Mesothelial cell of epicardium (in vitro differentiated cells): ENCODE measurements around the gene DSE. TPM values are rescaled to one million over a fixed set of nuclear protein-coding genes. Genes with fewer than 3 reads are reported as not detected.

Experiments used
- DNase-seq, 2 experiments: peaks; one replicate each; pipeline ENCODE4 v3.0.0; 2021; ENCODE audit warnings: low spot score in 2 of 2; ENCODE audit not compliant: unreplicated experiment in 2 of 2
- H3K27ac Mint-ChIP-seq: 2 replicates; pipeline ENCODE4 v1.8.0; 2021; ENCODE audit warnings: mixed read lengths
- H3K27me3 Mint-ChIP-seq: 2 replicates; pipeline ENCODE4 v1.8.0; 2021; ENCODE audit warnings: low read depth, mixed read lengths
- H3K36me3 Mint-ChIP-seq: 2 replicates; pipeline ENCODE4 v1.8.0; 2021; ENCODE audit warnings: mixed read lengths
- H3K4me1 Mint-ChIP-seq: 2 replicates; pipeline ENCODE4 v1.8.0; 2021; ENCODE audit warnings: mixed read lengths
- H3K4me3 Mint-ChIP-seq: 2 replicates; pipeline ENCODE4 v1.8.0; 2021; ENCODE audit warnings: mild to moderate bottlenecking, moderate library complexity, mixed read lengths
- H3K9me3 Mint-ChIP-seq: 2 replicates; pipeline ENCODE4 v1.8.0; 2021; ENCODE audit warnings: mixed read lengths
- total RNA-seq: library from RNA; stranded (reverse); gene quantifications from 3 replicates; pipeline ENCODE4 v1.2.1, GENCODE V29; 2021
- TF ChIP-seq, protein P1 (sequence below): fragments of 200-600 bp; sonication (generic); IDR thresholded peaks from one replicate; pipeline ENCODE4 v1.5.0; 2021; ENCODE audit warnings: antibody characterized with exemption; ENCODE audit not compliant: unreplicated experiment

DSE gene
- total RNA-seq, 1 donor from 2014 or later, result 70.7 TPM

- Mint-ChIP-seq H3K9me3 (no peaks in the 10 kb centered on the region), H3K27me3 (no peaks in the 10 kb centered on the region), H3K4me1 (peaks cover 39% of the 10 kb centered on the region), H3K36me3 (no peaks in the 10 kb centered on the region), H3K4me3 (no peak overlapping the region), H3K27ac (peak overlapping the region; percentile 49)
- DNase-seq, result no peak
- TF ChIP-seq, protein P1, sequence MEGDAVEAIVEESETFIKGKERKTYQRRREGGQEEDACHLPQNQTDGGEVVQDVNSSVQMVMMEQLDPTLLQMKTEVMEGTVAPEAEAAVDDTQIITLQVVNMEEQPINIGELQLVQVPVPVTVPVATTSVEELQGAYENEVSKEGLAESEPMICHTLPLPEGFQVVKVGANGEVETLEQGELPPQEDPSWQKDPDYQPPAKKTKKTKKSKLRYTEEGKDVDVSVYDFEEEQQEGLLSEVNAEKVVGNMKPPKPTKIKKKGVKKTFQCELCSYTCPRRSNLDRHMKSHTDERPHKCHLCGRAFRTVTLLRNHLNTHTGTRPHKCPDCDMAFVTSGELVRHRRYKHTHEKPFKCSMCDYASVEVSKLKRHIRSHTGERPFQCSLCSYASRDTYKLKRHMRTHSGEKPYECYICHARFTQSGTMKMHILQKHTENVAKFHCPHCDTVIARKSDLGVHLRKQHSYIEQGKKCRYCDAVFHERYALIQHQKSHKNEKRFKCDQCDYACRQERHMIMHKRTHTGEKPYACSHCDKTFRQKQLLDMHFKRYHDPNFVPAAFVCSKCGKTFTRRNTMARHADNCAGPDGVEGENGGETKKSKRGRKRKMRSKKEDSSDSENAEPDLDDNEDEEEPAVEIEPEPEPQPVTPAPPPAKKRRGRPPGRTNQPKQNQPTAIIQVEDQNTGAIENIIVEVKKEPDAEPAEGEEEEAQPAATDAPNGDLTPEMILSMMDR, result no peak
Measured at GRCh38 chr6:116450769-116451740, 80.3 kb downstream of the DSE start.

- Mint-ChIP-seq H3K27ac (no peak overlapping the region), H3K36me3 (no peaks in the 10 kb centered on the region), H3K4me1 (peaks cover 34% of the 10 kb centered on the region), H3K27me3 (no peaks in the 10 kb centered on the region), H3K9me3 (no peaks in the 10 kb centered on the region), H3K4me3 (no peak overlapping the region)
- TF ChIP-seq, protein P1, result no peak
- DNase-seq, result no peak
Measured at GRCh38 chr6:116451916-116452315, 81.2 kb downstream of the DSE start.

DNA sequence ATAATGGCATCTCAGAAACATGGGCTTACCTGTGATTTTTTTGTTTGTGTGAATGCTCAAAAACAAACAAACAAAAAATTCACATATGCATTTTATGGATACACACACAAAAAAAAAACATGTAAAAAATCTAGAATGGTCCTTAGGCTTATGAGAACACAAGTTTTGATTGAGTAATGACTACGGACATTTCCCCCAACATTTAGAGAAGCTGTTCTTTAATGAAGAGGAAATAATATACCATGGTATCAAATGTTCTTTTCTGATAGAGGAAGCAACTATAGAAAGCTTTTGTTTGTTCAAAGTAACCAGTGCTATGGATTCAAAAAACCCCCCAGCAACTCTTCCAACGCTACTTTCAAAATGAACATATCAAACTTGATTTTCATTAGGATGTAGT lies 81.8 kb downstream of the DSE start:
- Mint-ChIP-seq H3K27ac (no peak overlapping the region), H3K4me1 (peaks cover 28% of the 10 kb centered on the region), H3K4me3 (no peak overlapping the region), H3K36me3 (no peaks in the 10 kb centered on the region), H3K9me3 (no peaks in the 10 kb centered on the region), H3K27me3 (no peaks in the 10 kb centered on the region)
- TF ChIP-seq, protein P1, result no peak
- no peak for DNase-seq

- Mint-ChIP-seq H3K4me3 (no peak overlapping the region), H3K27ac (no peak overlapping the region), H3K9me3 (no peaks in the 10 kb centered on the region), H3K4me1 (peaks cover 7% of the 10 kb centered on the region), H3K27me3 (peaks cover 11% of the 10 kb centered on the region), H3K36me3 (no peaks in the 10 kb centered on the region)
- TF ChIP-seq, protein P1, result no peak
- DNase-seq, result no peak
Measured at GRCh38 chr6:116456106-116456505, 85.4 kb downstream of the DSE start.

DNA sequence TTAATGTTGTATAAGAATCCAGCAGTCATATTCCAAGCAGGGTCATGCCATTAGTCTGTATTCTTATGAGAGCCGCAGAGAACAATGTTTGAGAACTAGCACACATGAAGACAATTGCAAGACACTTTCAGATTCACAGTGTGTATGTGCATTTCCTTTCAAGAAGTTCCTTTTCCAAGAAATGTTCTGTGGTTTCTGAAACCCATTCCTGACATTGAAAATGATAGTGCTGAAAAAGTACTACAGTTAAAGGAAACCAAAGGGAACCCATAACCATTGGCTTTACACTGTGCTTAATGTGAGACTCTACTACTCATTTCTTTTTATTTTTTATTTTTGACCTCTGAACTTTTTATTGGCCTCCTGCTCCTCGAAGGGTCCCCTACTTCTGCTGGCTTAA lies 86.2 kb downstream of the DSE start:
- Mint-ChIP-seq H3K4me1 (peaks cover 5% of the 10 kb centered on the region), H3K27me3 (peaks cover 19% of the 10 kb centered on the region), H3K27ac (no peak overlapping the region), H3K9me3 (no peaks in the 10 kb centered on the region), H3K4me3 (no peak overlapping the region), H3K36me3 (no peaks in the 10 kb centered on the region)
- TF ChIP-seq, protein P1, result no peak
- no peak for DNase-seq
